ENCODE measurements around the gene LRRC14B. TPM values are rescaled to one million over a fixed set of nuclear protein-coding genes. Genes with fewer than 3 reads are reported as not detected.
A peak's percentile ranks its signal among the peaks of the same experiment; 100 is the strongest.

LRRC14B gene
- total RNA-seq, 2 donors from 2014 or later: not detected

DNA sequence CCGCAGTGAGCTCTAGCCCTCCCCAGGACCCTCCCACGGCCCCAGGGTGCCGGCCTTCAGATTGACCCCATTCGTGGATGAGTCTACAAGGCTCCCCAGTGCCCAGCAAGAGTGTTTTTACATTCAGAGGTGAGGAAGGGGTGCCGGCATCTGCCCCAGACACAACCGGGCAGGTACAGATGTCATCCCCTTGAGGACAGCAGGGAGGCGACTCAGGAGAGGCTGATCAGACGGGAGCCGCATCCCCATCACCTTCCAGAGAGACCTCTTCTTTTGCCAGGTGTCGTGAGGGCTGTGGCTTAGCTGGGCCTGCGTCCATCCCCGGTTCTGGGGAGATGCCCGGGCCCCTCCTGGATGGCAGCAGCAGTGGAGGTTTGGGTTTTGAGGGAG is 4.3 kb upstream of the LRRC14B start:
- no peaks in the 10 kb centered on the region for H3K36me3 ChIP-seq
- DNase-seq (ENCODE audit: low spot score): no peak

GRCh38 chr5:187617-188451 is 3.5 kb upstream of the LRRC14B start:
- DNase-seq (ENCODE audit: low spot score) (no peak), ATAC-seq (ENCODE audit: insufficient number of reproducible peaks, low FRiP score, low read depth) (no peak)
- Histone ChIP-seq H3K4me1 (ENCODE audit: control insufficient read depth in 1 of 2, low read depth in 2 of 2) (peaks cover 4 to 26% of the 10 kb centered on the region in 2 donors), H3K27ac (no peak overlapping the region), H3K27me3 (replicated peaks; ENCODE audit: insufficient read depth) (no peaks in the 10 kb centered on the region), H3K9me3 (no peaks in the 10 kb centered on the region), H3K36me3 (no peaks in the 10 kb centered on the region), H3K4me3 (peak overlapping the region; percentile 52)
- TF ChIP-seq, protein P1, sequence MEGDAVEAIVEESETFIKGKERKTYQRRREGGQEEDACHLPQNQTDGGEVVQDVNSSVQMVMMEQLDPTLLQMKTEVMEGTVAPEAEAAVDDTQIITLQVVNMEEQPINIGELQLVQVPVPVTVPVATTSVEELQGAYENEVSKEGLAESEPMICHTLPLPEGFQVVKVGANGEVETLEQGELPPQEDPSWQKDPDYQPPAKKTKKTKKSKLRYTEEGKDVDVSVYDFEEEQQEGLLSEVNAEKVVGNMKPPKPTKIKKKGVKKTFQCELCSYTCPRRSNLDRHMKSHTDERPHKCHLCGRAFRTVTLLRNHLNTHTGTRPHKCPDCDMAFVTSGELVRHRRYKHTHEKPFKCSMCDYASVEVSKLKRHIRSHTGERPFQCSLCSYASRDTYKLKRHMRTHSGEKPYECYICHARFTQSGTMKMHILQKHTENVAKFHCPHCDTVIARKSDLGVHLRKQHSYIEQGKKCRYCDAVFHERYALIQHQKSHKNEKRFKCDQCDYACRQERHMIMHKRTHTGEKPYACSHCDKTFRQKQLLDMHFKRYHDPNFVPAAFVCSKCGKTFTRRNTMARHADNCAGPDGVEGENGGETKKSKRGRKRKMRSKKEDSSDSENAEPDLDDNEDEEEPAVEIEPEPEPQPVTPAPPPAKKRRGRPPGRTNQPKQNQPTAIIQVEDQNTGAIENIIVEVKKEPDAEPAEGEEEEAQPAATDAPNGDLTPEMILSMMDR (IDR thresholded peaks at IDR 0.05): no peak

More for the DNA sequence above, 4.3 kb upstream of the LRRC14B start:
- no peak overlapping the region for H3K4me3 ChIP-seq
- no peaks in the 10 kb centered on the region for H3K27me3 ChIP-seq (replicated peaks; ENCODE audit: insufficient read depth)
- TF ChIP-seq, protein P1 (IDR thresholded peaks at IDR 0.05): no peak
- peaks cover 4 to 26% of the 10 kb centered on the region in 2 donors for H3K4me1 ChIP-seq (ENCODE audit: control insufficient read depth in 1 of 2, low read depth in 2 of 2)
- no peaks in the 10 kb centered on the region for H3K9me3 ChIP-seq
- no peak for ATAC-seq (ENCODE audit: insufficient number of reproducible peaks, low FRiP score, low read depth)
- H3K27ac ChIP-seq: no peak overlapping the region

GRCh38 chr5:188488-189481 is 2.5 kb upstream of the LRRC14B start:
- TF ChIP-seq, protein P1 (IDR thresholded peaks at IDR 0.05): peak; percentile 94
- DNase-seq (ENCODE audit: low spot score): peak; percentile 65
- Histone ChIP-seq H3K9me3 (no peaks in the 10 kb centered on the region), H3K27me3 (replicated peaks; ENCODE audit: insufficient read depth) (no peaks in the 10 kb centered on the region), H3K4me1 (ENCODE audit: control insufficient read depth in 1 of 2, low read depth in 2 of 2) (peaks cover 4 to 26% of the 10 kb centered on the region in 2 donors), H3K4me3 (peak overlapping the region; percentile 52), H3K27ac (no peak overlapping the region), H3K36me3 (no peaks in the 10 kb centered on the region)
- ATAC-seq (ENCODE audit: insufficient number of reproducible peaks, low FRiP score, low read depth): peak; percentile 77

DNA sequence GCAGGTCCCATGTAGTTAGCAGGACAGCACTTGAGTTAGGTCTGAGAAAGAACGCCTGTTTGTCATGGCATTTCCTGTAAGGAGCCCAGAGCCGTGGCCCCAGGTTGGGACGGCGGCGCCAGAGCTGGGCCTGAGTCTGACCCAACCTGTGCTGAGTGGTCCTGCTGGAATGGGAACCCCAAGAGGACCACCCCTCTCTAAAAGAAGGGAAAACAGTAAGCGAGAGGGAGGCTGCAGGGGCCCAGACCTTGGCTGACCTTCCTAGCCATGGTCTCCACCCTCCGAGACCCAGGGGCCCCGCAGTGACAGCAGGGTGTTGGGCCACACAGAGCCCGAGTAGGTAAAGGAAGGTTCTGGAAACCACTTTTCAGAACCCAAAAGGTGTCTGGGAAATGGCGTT is 1.8 kb upstream of the LRRC14B start:
- TF ChIP-seq, protein P1 (IDR thresholded peaks at IDR 0.05): no peak
- Histone ChIP-seq H3K4me3 (no peak overlapping the region), H3K9me3 (no peaks in the 10 kb centered on the region), H3K36me3 (no peaks in the 10 kb centered on the region), H3K27ac (no peak overlapping the region), H3K4me1 (ENCODE audit: control insufficient read depth in 1 of 2, low read depth in 2 of 2) (peaks cover 4 to 26% of the 10 kb centered on the region in 2 donors), H3K27me3 (replicated peaks; ENCODE audit: insufficient read depth) (no peaks in the 10 kb centered on the region)
- DNase-seq (ENCODE audit: low spot score) (no peak), ATAC-seq (ENCODE audit: insufficient number of reproducible peaks, low FRiP score, low read depth) (no peak)

DNA sequence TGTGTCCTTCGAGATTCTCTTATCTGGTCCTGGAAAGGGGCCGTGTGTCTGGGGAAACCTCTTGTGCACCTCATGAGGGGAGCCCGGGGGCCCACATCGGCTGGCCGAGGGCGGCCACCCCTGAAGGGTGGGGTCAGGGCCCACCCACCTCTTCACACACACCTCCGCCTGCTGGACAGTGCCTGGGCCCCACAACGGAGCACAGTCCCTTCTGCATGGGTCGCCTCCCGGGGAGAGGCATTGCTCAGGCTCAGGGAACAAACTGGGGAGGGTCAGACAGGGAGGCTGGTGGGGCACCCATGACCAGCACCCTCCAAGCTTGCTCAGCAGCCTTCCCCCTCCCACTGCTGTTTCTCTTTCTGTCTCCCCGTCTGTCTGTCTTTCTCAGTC is 1.3 kb upstream of the LRRC14B start:
- peaks cover 4 to 26% of the 10 kb centered on the region in 2 donors for H3K4me1 ChIP-seq (ENCODE audit: control insufficient read depth in 1 of 2, low read depth in 2 of 2)
- no peaks in the 10 kb centered on the region for H3K9me3 ChIP-seq
- H3K4me3 ChIP-seq: no peak overlapping the region
- H3K36me3 ChIP-seq: no peaks in the 10 kb centered on the region
- H3K27me3 ChIP-seq (replicated peaks; ENCODE audit: insufficient read depth): no peaks in the 10 kb centered on the region
- TF ChIP-seq, protein P1 (IDR thresholded peaks at IDR 0.05): no peak
- ATAC-seq (ENCODE audit: insufficient number of reproducible peaks, low FRiP score, low read depth) (no peak), DNase-seq (ENCODE audit: low spot score) (no peak)
- H3K27ac ChIP-seq: no peak overlapping the region

Data from thoracic aorta (tissue), 2 donors.